HepG2 (cell line): ENCODE data around the gene DSCAML1. TPM values are rescaled to one million over a fixed set of nuclear protein-coding genes. Genes with fewer than 3 reads are reported as not detected.

Experiments
- ATAC-seq: fragments of 200-7000 bp; cut with Tn5 transposase; 3 replicates; pipeline ENCODE4 v1.9.1; 2020; ENCODE audit warnings: mild to moderate bottlenecking, moderate library complexity
- BruUV-seq: library from RNA; stranded (reverse); fragments of 400-500 nt; replicated peaks from 2 replicates; lab custom pipeline; 2021; lab: Mats Ljungman, UMichigan
- CTCF ChIA-PET: fragments of 300-600 bp; formaldehyde crosslinking; extraction: SDS; loops from one replicate; lab custom pipeline; 2021; ENCODE audit warnings: low total read pairs, inconsistent platforms, low intra/inter-chr PET ratio; lab: Yijun Ruan, JAX
- POLR2A ChIA-PET: fragments of 350-600 bp; sonication (Branson Sonifier 250); formaldehyde crosslinking; loops from one replicate; lab custom pipeline; 2020; ENCODE audit warnings: antibody characterized with exemption, inconsistent platforms; lab: Yijun Ruan, JAX
- DNase-seq: peaks from one replicate; pipeline ENCODE4 v3.0.0-alpha.2; 2015; ENCODE audit warnings: low spot score
- FAIRE-seq: peaks from 3 replicates; lab custom pipeline; 2011; peaks lifted over from hg19 to GRCh38; lab: Jason Lieb, UNC
- H2AFZ ChIP-seq: one replicate; pipeline ENCODE4 v1.6.1; 2011; ENCODE audit warnings: low read length, inconsistent platforms
- H3K27ac ChIP-seq: fragments of 300-600 bp; 3 replicates; pipeline ENCODE4 v1.8.0; 2011; ENCODE audit warnings: mixed run types, mild to moderate bottlenecking, mixed read lengths, low read length, inconsistent platforms; ENCODE audit not compliant: insufficient read depth; ENCODE audit errors: extremely low read length
- H3K27me3 ChIP-seq, 2 experiments: fragments of 200-600 bp in 1 of 2; 2 replicates in 1 of 2; 3 replicates in 1 of 2; pipeline versions ENCODE4 v1.6.0 to v1.8.0; 2011; ENCODE audit warnings: low read length in 2 of 2, mild to moderate bottlenecking in 2 of 2, moderate library complexity in 2 of 2, inconsistent platforms in 1 of 2; ENCODE audit not compliant: insufficient read depth in 2 of 2, control insufficient read depth in 1 of 2
- H3K36me3 ChIP-seq, 2 experiments: fragments of 200-600 bp in 1 of 2; replicated peaks in 1 of 2; 2 replicates in 1 of 2; 3 replicates in 1 of 2; pipeline versions ENCODE4 v1.5.1 to v1.8.0; 2011; ENCODE audit warnings: low read length in 2 of 2, inconsistent platforms in 1 of 2; ENCODE audit not compliant: insufficient read depth in 2 of 2, control insufficient read depth in 1 of 2
- H3K4me1 ChIP-seq: 2 replicates; pipeline ENCODE4 v1.5.1; 2012; ENCODE audit warnings: low read length, inconsistent platforms; ENCODE audit not compliant: insufficient read depth
- H3K4me2 ChIP-seq: 2 replicates; pipeline ENCODE4 v1.6.0; 2011; ENCODE audit warnings: low read depth, low read length, inconsistent platforms
- H3K4me3 ChIP-seq, 3 experiments: fragments of 200-600 bp in 1 of 3; sonication (generic), shearing (Covaris generic) in 1 of 3; replicated peaks in 1 of 3; 2 replicates each; pipeline ENCODE4 v1.5.1; 2011 to 2016; ENCODE audit warnings: low read length in 3 of 3, inconsistent platforms in 2 of 3, low read depth in 2 of 3, mild to moderate bottlenecking in 2 of 3, control low read depth in 1 of 3, mixed read lengths in 1 of 3; ENCODE audit not compliant: insufficient read depth in 1 of 3
- H3K79me2 ChIP-seq: one replicate; pipeline ENCODE4 v1.6.1; 2011; ENCODE audit warnings: low read length, inconsistent platforms; ENCODE audit not compliant: insufficient read depth
- H3K9ac ChIP-seq: 2 replicates; pipeline ENCODE4 v1.6.0; 2011; ENCODE audit warnings: mild to moderate bottlenecking, low read depth, low read length, inconsistent platforms; ENCODE audit not compliant: insufficient read depth
- H3K9me3 ChIP-seq: 2 replicates; pipeline ENCODE4 v1.5.1; 2012; ENCODE audit warnings: mild to moderate bottlenecking, low read length
- H4K20me1 ChIP-seq: 2 replicates; pipeline ENCODE4 v1.6.0; 2011; ENCODE audit warnings: inconsistent platforms, mild to moderate bottlenecking, low read length, moderate library complexity; ENCODE audit not compliant: insufficient read depth
- BCL3 ChIP-seq: sonication (generic); formaldehyde crosslinking; IDR thresholded peaks from 2 replicates; pipeline ENCODE4 v1.5.1; 2020; ENCODE audit warnings: mild to moderate bottlenecking, missing genetic modification reagents, moderate library complexity
- FUBP1 ChIP-seq: sonication (generic); formaldehyde crosslinking; IDR thresholded peaks from 2 replicates; pipeline ENCODE4 v1.5.1; 2020; ENCODE audit warnings: missing genetic modification reagents, mild to moderate bottlenecking, borderline replicate concordance
- HMG20A ChIP-seq: IDR thresholded peaks from 2 replicates; pipeline ENCODE4 v1.6.1; 2016; ENCODE audit warnings: borderline replicate concordance
- HNF1B ChIP-seq: sonication (generic); formaldehyde crosslinking; IDR thresholded peaks from 2 replicates; pipeline ENCODE4 v1.5.1; 2020; ENCODE audit warnings: mild to moderate bottlenecking, moderate library complexity, missing genetic modification reagents
- JUNB ChIP-seq: sonication (generic); formaldehyde crosslinking; IDR thresholded peaks from 2 replicates; pipeline ENCODE4 v1.8.0; 2022; ENCODE audit warnings: missing genetic modification reagents, mild to moderate bottlenecking, borderline replicate concordance
- PRPF4 ChIP-seq: fragments of 200-400 bp; formaldehyde crosslinking; IDR thresholded peaks from 2 replicates; pipeline ENCODE4 v1.6.1; 2016; ENCODE audit warnings: low read length, low read depth; ENCODE audit not compliant: poor library complexity, severe bottlenecking
- RAD21 ChIP-seq: fragments of 450-650 bp; formaldehyde crosslinking; IDR thresholded peaks from 2 replicates; pipeline ENCODE4 v1.5.0; 2020; ENCODE audit warnings: mild to moderate bottlenecking
- RFX5 ChIP-seq: IDR thresholded peaks from 2 replicates; pipeline ENCODE4 v1.6.1; 2011; ENCODE audit warnings: low read depth, low read length, improper control_type of control experiment
- RNF219 ChIP-seq: sonication (generic); formaldehyde crosslinking; IDR thresholded peaks from 2 replicates; pipeline ENCODE4 v1.5.0; 2020; ENCODE audit warnings: mild to moderate bottlenecking, missing genetic modification reagents
- ZFP1 ChIP-seq: IDR thresholded peaks from 2 replicates; pipeline ENCODE4 v1.6.1; 2016
- ZNF460 ChIP-seq: sonication (generic); formaldehyde crosslinking; IDR thresholded peaks from 2 replicates; pipeline ENCODE4 v1.5.1; 2020; ENCODE audit warnings: missing genetic modification reagents, mild to moderate bottlenecking, borderline replicate concordance
- ZNF562 ChIP-seq: sonication (generic); formaldehyde crosslinking; IDR thresholded peaks from 2 replicates; pipeline ENCODE4 v1.8.0; 2022; ENCODE audit warnings: missing genetic modification reagents, borderline replicate concordance
- WGBS: methylation state at CpG from one replicate; pipeline ENCODE4 v1.1.6; 2017; ENCODE audit warnings: low lambda C conversion rate; 5-methylcytosine and 5-hydroxymethylcytosine counted together
- in situ Hi-C: cut with HindIII; loops from 2 replicates; pipeline ENCODE4 v1.10.0; 2017; ENCODE audit warnings: low pct_unique_long_range_greater_than_20kb; ENCODE audit not compliant: extremely low pct_ligation_motif_present
- intact Hi-C: fragments of 100-400 bp; cut with micrococcal nuclease; formaldehyde crosslinking; loops from one replicate; pipeline ENCODE4 v1.10.0; 2022; ENCODE audit not compliant: unreplicated experiment
- polyA plus RNA-seq, 8 experiments: library from polyadenylated mRNA; depleted of rRNA in 3 of 8; stranded (reverse) in 7 of 8; unstranded in 1 of 8; fragments of >200 nt; fragmentation: Illumina TruSeq in 4 of 8; extraction: Trizol in 4 of 8; gene quantifications; 2 replicates each; pipeline versions ENCODE4 v1.2.1 to v1.2.3, GENCODE V29; 2011 to 2016; ENCODE audit warnings: low read depth in 4 of 8, missing spikeins in 1 of 8, mixed read lengths in 1 of 8; ENCODE audit not compliant: insufficient read depth in 1 of 8
- total RNA-seq, 5 experiments: library from RNA; depleted of rRNA; stranded (reverse); fragments of >200 nt; fragmentation: Illumina TruSeq; extraction: Trizol; gene quantifications; 2 replicates each; pipeline ENCODE4 v1.2.3, GENCODE V29; 2016; ENCODE audit warnings: low read depth in 1 of 5
- TF ChIP-seq, protein P1 (sequence below): sonication (generic); formaldehyde crosslinking; IDR thresholded peaks from 2 replicates; pipeline ENCODE4 v1.4.0; 2020; ENCODE audit warnings: missing genetic modification reagents
- TF ChIP-seq, protein P2 (sequence below): sonication (generic); formaldehyde crosslinking; IDR thresholded peaks from 2 replicates; pipeline ENCODE4 v1.5.0; 2020; ENCODE audit warnings: mild to moderate bottlenecking, missing genetic modification reagents, borderline replicate concordance

DSCAML1 gene
- total and polyA plus RNA-seq, 2 of the 13 experiments (the other 11 are each of a cell fraction or from before 2014, with no cell fraction given) = 0.29 to 0.40 TPM

GRCh38 chr11:117669616-117670015, 127.4 kb downstream of the DSCAML1 start:
- Histone ChIP-seq H3K27ac (no peak overlapping the region), H3K27me3 (0 out of 5 replicates have a peak, but pooled peaks cover 0 to 9% of the 10 kb centered on the region in 2 experiments), H3K36me3 (no peaks in the 10 kb centered on the region), H3K79me2 (no peaks in the 10 kb centered on the region), H2AFZ (no peak overlapping the region), H3K4me3 (no peak overlapping the region), H3K9me3 (no peaks in the 10 kb centered on the region), H4K20me1 (peaks cover 5% of the 10 kb centered on the region; the same call in 1 of the 2 replicates), H3K4me1 (peaks cover 9% of the 10 kb centered on the region), H3K9ac (no peak overlapping the region), H3K4me2 (no peak overlapping the region)
- POLR2A ChIA-PET = no interaction called here
- no TSS peak for BruUV-seq
- intact Hi-C loops = no loop called here
- DNase-seq (no peak), FAIRE-seq (no peak), ATAC-seq (no peak)
- in situ Hi-C loops = no loop called here
- CTCF ChIA-PET = no interaction called here
- WGBS = 22% methylated on average over 4 of the region's 4 CpGs
- TF ChIP-seq, protein P1, sequence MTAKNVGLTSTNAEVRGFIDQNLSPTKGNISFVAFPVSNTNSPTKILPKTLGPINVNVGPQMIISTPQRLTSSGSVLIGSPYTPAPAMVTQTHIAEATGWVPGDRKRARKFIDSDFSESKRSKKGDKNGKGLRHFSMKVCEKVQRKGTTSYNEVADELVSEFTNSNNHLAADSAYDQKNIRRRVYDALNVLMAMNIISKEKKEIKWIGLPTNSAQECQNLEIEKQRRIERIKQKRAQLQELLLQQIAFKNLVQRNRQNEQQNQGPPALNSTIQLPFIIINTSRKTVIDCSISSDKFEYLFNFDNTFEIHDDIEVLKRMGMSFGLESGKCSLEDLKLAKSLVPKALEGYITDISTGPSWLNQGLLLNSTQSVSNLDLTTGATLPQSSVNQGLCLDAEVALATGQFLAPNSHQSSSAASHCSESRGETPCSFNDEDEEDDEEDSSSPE (CRISPR knock-in tag) = no peak
- TF ChIP-seq, protein P2, sequence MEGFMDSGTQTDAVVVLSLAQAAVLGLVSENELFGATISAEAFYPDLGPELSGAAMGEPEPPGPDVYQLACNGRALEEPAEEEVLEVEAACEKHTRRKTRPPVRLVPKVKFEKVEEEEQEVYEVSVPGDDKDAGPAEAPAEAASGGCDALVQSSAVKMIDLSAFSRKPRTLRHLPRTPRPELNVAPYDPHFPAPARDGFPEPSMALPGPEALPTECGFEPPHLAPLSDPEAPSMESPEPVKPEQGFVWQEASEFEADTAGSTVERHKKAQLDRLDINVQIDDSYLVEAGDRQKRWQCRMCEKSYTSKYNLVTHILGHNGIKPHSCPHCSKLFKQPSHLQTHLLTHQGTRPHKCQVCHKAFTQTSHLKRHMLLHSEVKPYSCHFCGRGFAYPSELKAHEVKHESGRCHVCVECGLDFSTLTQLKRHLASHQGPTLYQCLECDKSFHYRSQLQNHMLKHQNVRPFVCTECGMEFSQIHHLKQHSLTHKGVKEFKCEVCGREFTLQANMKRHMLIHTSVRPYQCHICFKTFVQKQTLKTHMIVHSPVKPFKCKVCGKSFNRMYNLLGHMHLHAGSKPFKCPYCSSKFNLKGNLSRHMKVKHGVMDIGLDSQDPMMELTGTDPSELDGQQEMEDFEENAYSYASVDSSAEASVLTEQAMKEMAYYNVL = no peak
- TF ChIP-seq FUBP1 (CRISPR knock-in tag) (no peak), ZNF562 (CRISPR knock-in tag) (no peak), JUNB (CRISPR knock-in tag) (no peak), ZFP1 (CRISPR knock-in tag) (no peak), HMG20A (CRISPR knock-in tag) (no peak), RNF219 (CRISPR knock-in tag) (no peak), BCL3 (CRISPR knock-in tag) (no peak), RAD21 (CRISPR knock-in tag) (no peak), ZNF460 (CRISPR knock-in tag) (no peak), RFX5 (no peak), HNF1B (no peak), PRPF4 (no peak)
